Vagina (tissue), 2 donors: ENCODE results near the gene SMOC2. TPM values are rescaled to one million over a fixed set of nuclear protein-coding genes. Genes with fewer than 3 reads are reported as not detected.

Experiments used
- DNase-seq, 2 donors: peaks; one replicate each; pipeline ENCODE4 v3.0.0-alpha.2; 2017; ENCODE audit errors: extremely low spot score in 2 of 2
- H3K27ac ChIP-seq: fragments of 200-600 bp; sonication (generic); one replicate; pipeline ENCODE4 v1.5.1; 2019
- H3K27me3 ChIP-seq: fragments of 200-600 bp; sonication (generic); one replicate; pipeline ENCODE4 v1.5.1; 2019
- H3K36me3 ChIP-seq, 2 donors: fragments of 200-600 bp; sonication (generic); one replicate each; pipeline ENCODE4 v1.5.1; 2017 to 2019
- H3K4me1 ChIP-seq: fragments of 200-600 bp; sonication (generic); one replicate; pipeline ENCODE4 v1.5.1; 2019
- H3K4me3 ChIP-seq, 2 donors: fragments of 200-600 bp; sonication (generic); 1 replicate in 1 of 2; 2 replicates in 1 of 2; pipeline ENCODE4 v1.5.1; 2016 to 2019
- H3K9me3 ChIP-seq: fragments of 200-600 bp; sonication (generic); one replicate; pipeline ENCODE4 v1.5.1; 2019
- CTCF ChIP-seq, 3 experiments: fragments of 450-650 bp in 2 of 3; fragments of 200-600 bp in 1 of 3; sonication (generic) in 1 of 3; IDR thresholded peaks; one replicate each; pipeline ENCODE4 v1.5.1; 2017 to 2019; ENCODE audit warnings: antibody characterized with exemption in 3 of 3, mild to moderate bottlenecking in 2 of 3, moderate library complexity in 2 of 3
- POLR2A ChIP-seq, 2 donors: fragments of 450-650 bp; IDR thresholded peaks; one replicate each; pipeline ENCODE4 v1.6.1; 2017; ENCODE audit warnings: antibody characterized with exemption in 2 of 2, mild to moderate bottlenecking in 2 of 2, moderate library complexity in 2 of 2
- POLR2AphosphoS5 ChIP-seq, 2 donors: sonication (generic); formaldehyde crosslinking; IDR thresholded peaks; one replicate each; pipeline ENCODE4 v1.9.0; 2017; ENCODE audit warnings: antibody characterized with exemption in 2 of 2, mild to moderate bottlenecking in 2 of 2, low read depth in 1 of 2; ENCODE audit not compliant: insufficient read depth in 1 of 2
- intact Hi-C: fragments of 100-400 bp; cut with DNase I; formaldehyde crosslinking; loops from one replicate; pipeline ENCODE4 v1.15.1; 2023
- total RNA-seq: library from RNA; depleted of rRNA; stranded (reverse); fragments of >200 nt; gene quantifications from one replicate; pipeline ENCODE4 v1.2.3, GENCODE V29; 2016

SMOC2 gene
- total RNA-seq, 1 donor from 2014 or later, result 22.1 TPM

GRCh38 chr6:168428052-168428826 lies 12.7 kb upstream of the SMOC2 start:
- no peaks in the 10 kb centered on the region for H3K9me3 ChIP-seq
- H3K27me3 ChIP-seq, result no peaks in the 10 kb centered on the region
- no peak for TF ChIP-seq POLR2A (IDR thresholded peaks at IDR 0.05)
- TF ChIP-seq POLR2AphosphoS5 (IDR thresholded peaks at IDR 0.05; ENCODE audit: insufficient read depth in 1 of 2, low read depth in 1 of 2), result no peak
- TF ChIP-seq CTCF (IDR thresholded peaks at IDR 0.05), result no peak
- no peaks in the 10 kb centered on the region for H3K4me1 ChIP-seq
- H3K4me3 ChIP-seq, result no peak overlapping the region
- no peak overlapping the region for H3K27ac ChIP-seq
- no peaks in the 10 kb centered on the region for H3K36me3 ChIP-seq
- intact Hi-C loops, result no loop called here
- peak in 1 of 2 donors; percentile 67 for DNase-seq

- Histone ChIP-seq H3K9me3 (no peaks in the 10 kb centered on the region), H3K36me3 (no peaks in the 10 kb centered on the region), H3K27ac (no peak overlapping the region), H3K4me1 (no peaks in the 10 kb centered on the region), H3K27me3 (no peaks in the 10 kb centered on the region), H3K4me3 (no peak overlapping the region)
- intact Hi-C loops, result no loop called here
- DNase-seq, result no peak
- TF ChIP-seq CTCF (IDR thresholded peaks at IDR 0.05), result no peak
- no peak for TF ChIP-seq POLR2A (IDR thresholded peaks at IDR 0.05)
- no peak for TF ChIP-seq POLR2AphosphoS5 (IDR thresholded peaks at IDR 0.05; ENCODE audit: insufficient read depth in 1 of 2, low read depth in 1 of 2)
These were observed 12.1 kb upstream of the SMOC2 start for GRCh38 chr6:168428863-168429262.

- intact Hi-C loops, result no loop called here
- H3K27me3 ChIP-seq, result no peaks in the 10 kb centered on the region
- H3K27ac ChIP-seq, result no peak overlapping the region
- H3K4me1 ChIP-seq, result no peaks in the 10 kb centered on the region
- peak in 1 of 2 donors; percentile 82 for DNase-seq
- no peak overlapping the region for H3K4me3 ChIP-seq
- TF ChIP-seq POLR2AphosphoS5 (IDR thresholded peaks at IDR 0.05; ENCODE audit: insufficient read depth in 1 of 2, low read depth in 1 of 2) (no peak), POLR2A (IDR thresholded peaks at IDR 0.05) (no peak), CTCF (IDR thresholded peaks at IDR 0.05) (no peak)
- H3K36me3 ChIP-seq, result no peaks in the 10 kb centered on the region
- H3K9me3 ChIP-seq, result no peaks in the 10 kb centered on the region
These were observed 8.8 kb upstream of the SMOC2 start for GRCh38 chr6:168432196-168432595.

GRCh38 chr6:168433898-168434297 lies 7.1 kb upstream of the SMOC2 start:
- H3K36me3 ChIP-seq, result no peaks in the 10 kb centered on the region
- intact Hi-C loops, result no loop called here
- TF ChIP-seq POLR2A (IDR thresholded peaks at IDR 0.05) (no peak), CTCF (IDR thresholded peaks at IDR 0.05) (no peak), POLR2AphosphoS5 (IDR thresholded peaks at IDR 0.05; ENCODE audit: insufficient read depth in 1 of 2, low read depth in 1 of 2) (no peak)
- no peaks in the 10 kb centered on the region for H3K4me1 ChIP-seq
- no peak overlapping the region for H3K27ac ChIP-seq
- H3K9me3 ChIP-seq, result no peaks in the 10 kb centered on the region
- H3K27me3 ChIP-seq, result no peaks in the 10 kb centered on the region
- peak in 1 of 2 donors; percentile 64 for DNase-seq
- H3K4me3 ChIP-seq, result no peak overlapping the region

GRCh38 chr6:168434505-168434904 lies 6.5 kb upstream of the SMOC2 start:
- no peaks in the 10 kb centered on the region for H3K9me3 ChIP-seq
- no peaks in the 10 kb centered on the region for H3K36me3 ChIP-seq
- DNase-seq, result no peak
- H3K4me1 ChIP-seq, result no peaks in the 10 kb centered on the region
- TF ChIP-seq POLR2AphosphoS5 (IDR thresholded peaks at IDR 0.05; ENCODE audit: insufficient read depth in 1 of 2, low read depth in 1 of 2) (no peak), POLR2A (IDR thresholded peaks at IDR 0.05) (no peak), CTCF (IDR thresholded peaks at IDR 0.05) (no peak)
- no peak overlapping the region for H3K27ac ChIP-seq
- intact Hi-C loops, result no loop called here
- H3K27me3 ChIP-seq, result no peaks in the 10 kb centered on the region
- no peak overlapping the region for H3K4me3 ChIP-seq
